DOHH2 (cell line): ENCODE measurements around the gene PHF2.

ENCODE experiments used
- H3F3A ChIP-seq: fragments of 200-600 bp; sonication (generic), shearing (Covaris generic); 2 replicates; pipeline ENCODE4 v1.6.0; 2016; ENCODE audit warnings: antibody characterized with exemption, mild to moderate bottlenecking; ENCODE audit not compliant: control insufficient read depth, insufficient read depth
- H3K27ac ChIP-seq: fragments of 200-600 bp; sonication (generic); 2 replicates; pipeline ENCODE4 v1.5.1; 2014; ENCODE audit warnings: low read depth, mild to moderate bottlenecking, low read length, moderate library complexity
- H3K27me3 ChIP-seq: fragments of 200-600 bp; sonication (generic); 2 replicates; pipeline ENCODE4 v1.6.1; 2014; ENCODE audit warnings: mild to moderate bottlenecking, low read length, mixed read lengths; ENCODE audit not compliant: control insufficient read depth
- H3K36me3 ChIP-seq: fragments of 200-600 bp; sonication (generic); 2 replicates; pipeline ENCODE4 v1.6.1; 2014; ENCODE audit warnings: mild to moderate bottlenecking, low read length, moderate library complexity, mixed read lengths; ENCODE audit not compliant: control insufficient read depth
- H3K4me1 ChIP-seq: fragments of 200-600 bp; sonication (generic); 2 replicates; pipeline ENCODE4 v1.6.1; 2014; ENCODE audit warnings: mild to moderate bottlenecking, low read length, mixed read lengths; ENCODE audit not compliant: control insufficient read depth
- H3K4me2 ChIP-seq: fragments of 200-600 bp; sonication (generic); 2 replicates; pipeline ENCODE4 v1.6.0; 2014; ENCODE audit warnings: mild to moderate bottlenecking, low read length, moderate library complexity
- H3K4me3 ChIP-seq: fragments of 200-600 bp; sonication (generic); 2 replicates; pipeline ENCODE4 v1.5.1; 2014; ENCODE audit warnings: mild to moderate bottlenecking, low read length, mixed read lengths
- H3K79me2 ChIP-seq: fragments of 200-600 bp; sonication (generic); 2 replicates; pipeline ENCODE4 v1.6.1; 2014; ENCODE audit warnings: mild to moderate bottlenecking, low read length, mixed read lengths; ENCODE audit not compliant: control insufficient read depth
- H3K9me2 ChIP-seq: fragments of 200-600 bp; sonication (generic); replicated peaks from 2 replicates; pipeline ENCODE4 v1.6.1; 2014; ENCODE audit warnings: mild to moderate bottlenecking, low read length, mixed read lengths; ENCODE audit not compliant: control insufficient read depth
- H3K9me3 ChIP-seq: fragments of 200-600 bp; sonication (generic); 2 replicates; pipeline ENCODE4 v1.6.1; 2014; ENCODE audit warnings: antibody characterized with exemption, low read length, mixed read lengths; ENCODE audit not compliant: control insufficient read depth, insufficient read depth
- H4K20me1 ChIP-seq: fragments of 200-600 bp; sonication (generic); 2 replicates; pipeline ENCODE4 v1.6.0; 2014; ENCODE audit warnings: low read depth, mild to moderate bottlenecking, antibody characterized with exemption, low read length, moderate library complexity; ENCODE audit not compliant: control insufficient read depth, insufficient read depth
- EZH2phosphoT487 ChIP-seq: fragments of 200-600 bp; sonication (generic); IDR thresholded peaks from 2 replicates; pipeline ENCODE4 v1.6.1; 2017; ENCODE audit warnings: borderline replicate concordance, mild to moderate bottlenecking, antibody characterized with exemption, low read length, moderate library complexity, mixed read lengths
- TF ChIP-seq, protein P1 (sequence below): fragments of 200-600 bp; sonication (generic); IDR thresholded peaks from one replicate; pipeline ENCODE4 v1.5.1; 2014; ENCODE audit warnings: antibody characterized with exemption, mild to moderate bottlenecking, low read depth, low read length; ENCODE audit not compliant: poor library complexity, severe bottlenecking

PHF2 gene

DNA sequence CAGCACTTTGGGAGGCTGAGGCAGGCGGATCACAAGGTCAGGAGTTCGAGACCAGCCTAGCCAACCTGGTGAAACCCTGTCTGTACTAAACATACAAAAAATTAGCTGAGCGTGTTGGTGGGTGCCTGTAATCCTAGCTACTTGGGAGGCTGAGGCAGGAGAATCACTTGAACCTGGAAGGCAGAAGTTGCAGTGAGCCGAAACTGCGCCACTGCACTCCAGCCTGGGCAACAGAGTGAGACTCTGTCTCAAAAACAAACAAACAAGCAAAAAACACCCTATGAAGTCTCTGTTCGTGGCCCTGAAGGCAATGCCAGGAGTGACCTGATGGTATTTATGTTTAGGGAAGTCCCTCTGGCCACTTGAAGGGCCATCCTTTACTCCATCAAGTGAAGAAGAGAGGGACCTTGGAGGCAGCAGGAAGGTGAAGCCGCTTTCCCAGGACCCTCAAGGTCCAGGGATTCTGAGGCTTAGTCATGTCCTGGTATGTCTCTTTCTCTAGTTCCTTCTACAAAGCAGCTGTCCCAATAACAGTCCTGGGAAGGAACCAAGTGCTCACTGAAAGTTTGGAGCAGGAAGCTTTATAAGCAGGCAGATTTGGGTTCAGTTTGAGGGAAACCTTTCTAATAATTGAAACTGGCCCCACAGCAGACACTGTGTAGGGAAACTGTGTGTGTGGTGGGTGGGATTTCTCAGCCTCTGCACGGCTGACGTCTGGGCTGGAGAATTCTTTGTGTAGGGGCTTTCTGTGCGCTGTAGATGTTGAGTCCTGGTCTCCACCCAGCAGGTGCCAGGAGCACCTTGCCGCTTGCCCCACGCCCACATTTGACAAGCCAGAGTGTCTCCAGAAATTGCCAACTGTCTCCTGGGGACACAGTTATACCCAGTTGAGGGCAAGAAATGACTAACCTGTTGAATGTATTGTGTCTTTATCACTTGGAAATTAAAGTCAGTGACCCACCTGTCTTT is 12.5 kb downstream of the PHF2 start:
- no peaks in the 10 kb centered on the region for H3K36me3 ChIP-seq
- H3K79me2 ChIP-seq = peaks cover 85% of the 10 kb centered on the region
- TF ChIP-seq EZH2phosphoT487 = no peak
- no peaks in the 10 kb centered on the region for H3K9me3 ChIP-seq
- H3K27ac ChIP-seq = no peak overlapping the region
- H3K9me2 ChIP-seq = no peaks in the 10 kb centered on the region
- no peaks in the 10 kb centered on the region for H3F3A ChIP-seq
- no peaks in the 10 kb centered on the region for H3K27me3 ChIP-seq
- H3K4me1 ChIP-seq = no peaks in the 10 kb centered on the region
- no peak overlapping the region for H3K4me3 ChIP-seq
- no peak overlapping the region for H3K4me2 ChIP-seq
- H4K20me1 ChIP-seq = 0 out of 2 replicates have a peak, but pooled peaks cover 9% of the 10 kb centered on the region

DNA sequence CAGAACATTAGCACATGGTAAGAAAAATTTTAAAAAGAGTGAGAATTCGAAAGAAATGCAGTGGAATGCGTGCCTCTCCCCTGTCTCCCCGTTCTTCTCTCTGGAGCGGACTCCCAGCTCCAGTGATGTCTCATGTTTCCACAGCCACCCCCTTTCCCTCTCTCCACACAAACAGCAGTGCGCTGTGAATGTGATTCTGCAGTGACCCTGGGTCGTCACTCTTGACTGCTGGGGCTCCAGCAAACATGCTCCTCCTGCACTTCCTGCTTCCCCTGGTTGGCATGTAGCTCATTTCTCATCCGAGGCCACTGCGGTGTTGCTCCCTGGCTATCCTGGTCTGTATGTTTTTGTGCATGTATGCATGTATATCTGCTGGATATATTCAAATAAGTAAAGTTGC is 13.3 kb downstream of the PHF2 start:
- no peak overlapping the region for H3K4me3 ChIP-seq
- no peak overlapping the region for H3K27ac ChIP-seq
- H3K9me3 ChIP-seq = no peaks in the 10 kb centered on the region
- no peaks in the 10 kb centered on the region for H3K36me3 ChIP-seq
- H3K79me2 ChIP-seq = peaks cover 85% of the 10 kb centered on the region
- no peaks in the 10 kb centered on the region for H3K4me1 ChIP-seq
- TF ChIP-seq, protein P1, sequence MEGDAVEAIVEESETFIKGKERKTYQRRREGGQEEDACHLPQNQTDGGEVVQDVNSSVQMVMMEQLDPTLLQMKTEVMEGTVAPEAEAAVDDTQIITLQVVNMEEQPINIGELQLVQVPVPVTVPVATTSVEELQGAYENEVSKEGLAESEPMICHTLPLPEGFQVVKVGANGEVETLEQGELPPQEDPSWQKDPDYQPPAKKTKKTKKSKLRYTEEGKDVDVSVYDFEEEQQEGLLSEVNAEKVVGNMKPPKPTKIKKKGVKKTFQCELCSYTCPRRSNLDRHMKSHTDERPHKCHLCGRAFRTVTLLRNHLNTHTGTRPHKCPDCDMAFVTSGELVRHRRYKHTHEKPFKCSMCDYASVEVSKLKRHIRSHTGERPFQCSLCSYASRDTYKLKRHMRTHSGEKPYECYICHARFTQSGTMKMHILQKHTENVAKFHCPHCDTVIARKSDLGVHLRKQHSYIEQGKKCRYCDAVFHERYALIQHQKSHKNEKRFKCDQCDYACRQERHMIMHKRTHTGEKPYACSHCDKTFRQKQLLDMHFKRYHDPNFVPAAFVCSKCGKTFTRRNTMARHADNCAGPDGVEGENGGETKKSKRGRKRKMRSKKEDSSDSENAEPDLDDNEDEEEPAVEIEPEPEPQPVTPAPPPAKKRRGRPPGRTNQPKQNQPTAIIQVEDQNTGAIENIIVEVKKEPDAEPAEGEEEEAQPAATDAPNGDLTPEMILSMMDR = no peak
- TF ChIP-seq EZH2phosphoT487 = no peak
- H3K9me2 ChIP-seq = no peaks in the 10 kb centered on the region
- H3F3A ChIP-seq = no peaks in the 10 kb centered on the region
- H4K20me1 ChIP-seq = peaks cover 13% of the 10 kb centered on the region; the same call in 1 of the 2 replicates
- no peaks in the 10 kb centered on the region for H3K27me3 ChIP-seq
- H3K4me2 ChIP-seq = no peak overlapping the region

DNA sequence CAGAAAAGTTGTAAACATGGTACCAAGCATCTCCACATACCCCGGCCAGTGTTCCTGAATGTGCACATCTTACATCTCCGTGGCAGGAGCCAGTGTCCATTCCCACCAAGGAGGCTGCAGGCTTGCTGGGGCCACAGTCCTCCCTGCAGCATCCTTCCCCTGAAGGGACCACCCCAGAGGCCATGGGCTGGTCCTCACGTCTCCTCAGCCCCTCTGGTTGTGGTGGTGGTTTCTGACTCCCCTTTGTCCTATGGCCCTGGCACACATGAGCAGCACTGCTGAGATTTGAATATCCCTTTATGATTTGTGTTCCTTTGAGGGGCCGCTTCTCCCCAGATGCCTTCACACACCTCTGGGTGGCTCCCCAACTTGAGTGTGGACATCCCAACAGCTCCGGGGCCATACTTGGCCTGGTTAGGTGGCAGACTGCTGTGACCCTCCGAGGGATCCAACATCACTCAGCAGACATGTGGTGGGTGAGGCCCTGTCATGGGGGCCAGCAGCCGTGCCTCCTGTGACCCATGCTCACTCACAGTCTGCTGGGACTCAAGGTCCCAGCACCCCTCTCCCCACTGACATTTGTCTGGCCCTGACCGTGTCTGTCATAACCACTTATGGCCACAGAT is 14.3 kb downstream of the PHF2 start:
- H3K4me2 ChIP-seq = no peak overlapping the region
- no peaks in the 10 kb centered on the region for H3F3A ChIP-seq
- peaks cover 81% of the 10 kb centered on the region for H3K79me2 ChIP-seq
- H3K27me3 ChIP-seq = no peaks in the 10 kb centered on the region
- no peak for TF ChIP-seq EZH2phosphoT487
- TF ChIP-seq, protein P1 = no peak
- no peaks in the 10 kb centered on the region for H3K9me2 ChIP-seq
- H4K20me1 ChIP-seq = peaks cover 13% of the 10 kb centered on the region; the same call in 1 of the 2 replicates
- H3K27ac ChIP-seq = no peak overlapping the region
- no peak overlapping the region for H3K4me3 ChIP-seq
- no peaks in the 10 kb centered on the region for H3K4me1 ChIP-seq
- H3K9me3 ChIP-seq = no peaks in the 10 kb centered on the region
- no peaks in the 10 kb centered on the region for H3K36me3 ChIP-seq
